Subcutaneous adipose tissue (tissue), 4 donors: ENCODE measurements around the gene CDKN1B. TPM values are rescaled to one million over a fixed set of nuclear protein-coding genes. Genes with fewer than 3 reads are reported as not detected.

ENCODE experiments used
- CTCF ChIP-seq: fragments of 450-650 bp; IDR thresholded peaks from one replicate; pipeline ENCODE4 v1.5.1; 2016; ENCODE audit warnings: low read depth, mild to moderate bottlenecking, control low read depth, antibody characterized with exemption, moderate library complexity
- total RNA-seq, 4 donors: library from RNA; depleted of rRNA; stranded (reverse); fragments of >200 nt; gene quantifications; one replicate each; pipeline ENCODE4 v1.1.0, GENCODE V29; 2016

The CDKN1B gene
- total RNA-seq, 4 donors from 2014 or later: 45.3 to 76.0 (median 64.9) TPM

GRCh38 chr12:12686925-12687324 lies 30.2 kb upstream of the CDKN1B start:
- TF ChIP-seq CTCF: no peak

GRCh38 chr12:12689647-12690300 lies 27.4 kb upstream of the CDKN1B start:
- TF ChIP-seq CTCF: no peak

- TF ChIP-seq CTCF: no peak
These were observed 25.6 kb upstream of the CDKN1B start for GRCh38 chr12:12691549-12691948.

GRCh38 chr12:12693111-12693671 lies 24.0 kb upstream of the CDKN1B start:
- no peak for TF ChIP-seq CTCF

- no peak for TF ChIP-seq CTCF
These were observed 20.4 kb upstream of the CDKN1B start for GRCh38 chr12:12696562-12697383.

GRCh38 chr12:12699345-12699744 lies 17.8 kb upstream of the CDKN1B start:
- no peak for TF ChIP-seq CTCF

GRCh38 chr12:12700254-12700653 lies 16.9 kb upstream of the CDKN1B start:
- TF ChIP-seq CTCF: no peak
